Central memory CD4-positive, alpha-beta T cell (primary cell): ENCODE results near the gene AUP1.
"Not testable (repeated sequence)": the region's sequence is repeated elsewhere in the genome, so short reads cannot be mapped to it uniquely, and the experiment has no call there.

Source experiments
- DNase-seq: peaks from one replicate; pipeline ENCODE4 v3.0.0; 2022
- total RNA-seq, 3 experiments: gene quantifications; one replicate each; lab custom pipeline; 2026; lab: John Stamatoyannopoulos, UW

The AUP1 gene
- 111 to 201 (median 132) reads per million in 3 experiments for total RNA-seq

GRCh38 chr2:74529357-74530238 lies at the start of gene AUP1, which contains the start of gene HTRA2:
TSS of gene AUP1 (minus strand) at chr2:74529706. CDS start at chr2:74529629, 77 bp downstream.
TSS of gene HTRA2 (plus strand) at chr2:74529933. CDS start at chr2:74530007, 74 bp downstream.
- peak; percentile 86 for DNase-seq

GRCh38 chr2:74578408-74578807 lies 48.9 kb upstream of the AUP1 start:
- no peak for DNase-seq

- DNase-seq: no peak
Measured at GRCh38 chr2:74577448-74577847, 47.9 kb upstream of the AUP1 start.

GRCh38 chr2:74576863-74577229 lies 47.3 kb upstream of the AUP1 start:
- no peak for DNase-seq

- no peak for DNase-seq
Measured at GRCh38 chr2:74576211-74576862, 46.8 kb upstream of the AUP1 start.

GRCh38 chr2:74575320-74575719 lies 45.8 kb upstream of the AUP1 start:
- DNase-seq: no peak

GRCh38 chr2:74573747-74574562 lies 44.4 kb upstream of the AUP1 start:
- peak; percentile 23 for DNase-seq

GRCh38 chr2:74572178-74572925 lies 42.8 kb upstream of the AUP1 start:
- no peak for DNase-seq

- no peak for DNase-seq
Measured at GRCh38 chr2:74571058-74571457, 41.6 kb upstream of the AUP1 start.

GRCh38 chr2:74569686-74570085 lies 40.2 kb upstream of the AUP1 start:
- DNase-seq: no peak

- DNase-seq: no peak
Measured at GRCh38 chr2:74567881-74568280, 38.4 kb upstream of the AUP1 start.

- no peak for DNase-seq
Measured at GRCh38 chr2:74566754-74567085, 37.2 kb upstream of the AUP1 start.

- DNase-seq: no peak
Measured at GRCh38 chr2:74566076-74566753, 36.7 kb upstream of the AUP1 start.

- no peak for DNase-seq
Measured at GRCh38 chr2:74564222-74564621, 34.7 kb upstream of the AUP1 start.

- no peak for DNase-seq
Measured at GRCh38 chr2:74562126-74562775, 32.7 kb upstream of the AUP1 start.

GRCh38 chr2:74561022-74561421 lies 31.5 kb upstream of the AUP1 start:
- DNase-seq: not testable (repeated sequence)

GRCh38 chr2:74560591-74560990 lies 31.1 kb upstream of the AUP1 start:
- DNase-seq: no peak

- DNase-seq: no peak
Measured at GRCh38 chr2:74559912-74560311, 30.4 kb upstream of the AUP1 start.

- DNase-seq: no peak
Measured at GRCh38 chr2:74558284-74559230, 29.1 kb upstream of the AUP1 start.

- no peak for DNase-seq
Measured at GRCh38 chr2:74556831-74557370, 27.4 kb upstream of the AUP1 start.
